ENCODE data around the gene SLC18B1. TPM values are rescaled to one million over a fixed set of nuclear protein-coding genes. Genes with fewer than 3 reads are reported as not detected.
A peak's percentile ranks its signal among the peaks of the same experiment; 100 is the strongest.

SLC18B1 gene
- total RNA-seq, 3 donors from 2014 or later (not counting 1 experiment from before 2014, with no cell fraction given): 2.5 to 3.6 (median 3.0) TPM

- H3K4me3 ChIP-seq (ENCODE audit: low read length): peak overlapping the region; percentile 83
- peak overlapping the region; percentile 99 for H3K4me3 Mint-ChIP-seq
- no peak for DNase-seq
- no peaks in the 10 kb centered on the region for H3K27me3 ChIP-seq (ENCODE audit: control insufficient read depth, insufficient read depth, low read length)
- WGBS (ENCODE audit: insufficient coverage): 1% methylated on average over 5 of the region's 5 CpGs
- H3K9me3 ChIP-seq (ENCODE audit: control insufficient read depth, insufficient read depth, low read length): no peaks in the 10 kb centered on the region
- no peaks in the 10 kb centered on the region for H3K9me3 Mint-ChIP-seq
- H3K36me3 Mint-ChIP-seq: peaks cover 14% of the 10 kb centered on the region
- H3K4me1 ChIP-seq (ENCODE audit: control insufficient read depth, insufficient read depth, low read length): peaks cover 15% of the 10 kb centered on the region
- intact Hi-C loops (cut with micrococcal nuclease): loop anchor here (5.0 kb wide), 4 partner anchors 50 to 1140 kb away; partner anchors contain the start of genes STX7 and TBPL1
- peak in 1 of 3 donors; percentile 2 for ATAC-seq
- TF ChIP-seq, protein P1, sequence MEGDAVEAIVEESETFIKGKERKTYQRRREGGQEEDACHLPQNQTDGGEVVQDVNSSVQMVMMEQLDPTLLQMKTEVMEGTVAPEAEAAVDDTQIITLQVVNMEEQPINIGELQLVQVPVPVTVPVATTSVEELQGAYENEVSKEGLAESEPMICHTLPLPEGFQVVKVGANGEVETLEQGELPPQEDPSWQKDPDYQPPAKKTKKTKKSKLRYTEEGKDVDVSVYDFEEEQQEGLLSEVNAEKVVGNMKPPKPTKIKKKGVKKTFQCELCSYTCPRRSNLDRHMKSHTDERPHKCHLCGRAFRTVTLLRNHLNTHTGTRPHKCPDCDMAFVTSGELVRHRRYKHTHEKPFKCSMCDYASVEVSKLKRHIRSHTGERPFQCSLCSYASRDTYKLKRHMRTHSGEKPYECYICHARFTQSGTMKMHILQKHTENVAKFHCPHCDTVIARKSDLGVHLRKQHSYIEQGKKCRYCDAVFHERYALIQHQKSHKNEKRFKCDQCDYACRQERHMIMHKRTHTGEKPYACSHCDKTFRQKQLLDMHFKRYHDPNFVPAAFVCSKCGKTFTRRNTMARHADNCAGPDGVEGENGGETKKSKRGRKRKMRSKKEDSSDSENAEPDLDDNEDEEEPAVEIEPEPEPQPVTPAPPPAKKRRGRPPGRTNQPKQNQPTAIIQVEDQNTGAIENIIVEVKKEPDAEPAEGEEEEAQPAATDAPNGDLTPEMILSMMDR (IDR thresholded peaks at IDR 0.05): no peak
- peaks cover 51 to 55% of the 10 kb centered on the region in 2 donors for H3K4me1 Mint-ChIP-seq
- peak overlapping the region; percentile 88 for H3K27ac ChIP-seq (ENCODE audit: low read length)
- peaks cover 5 to 21% of the 10 kb centered on the region in 2 donors for H3K27me3 Mint-ChIP-seq (ENCODE audit: low read depth in 2 of 2)
- peak overlapping the region; percentile 93 to 96 for H3K27ac Mint-ChIP-seq
- H3K36me3 ChIP-seq (ENCODE audit: control insufficient read depth, insufficient read depth, low read length): peaks cover 21% of the 10 kb centered on the region
These were observed 14.3 kb upstream of the SLC18B1 start for GRCh38 chr6:132812756-132813172.

DNA sequence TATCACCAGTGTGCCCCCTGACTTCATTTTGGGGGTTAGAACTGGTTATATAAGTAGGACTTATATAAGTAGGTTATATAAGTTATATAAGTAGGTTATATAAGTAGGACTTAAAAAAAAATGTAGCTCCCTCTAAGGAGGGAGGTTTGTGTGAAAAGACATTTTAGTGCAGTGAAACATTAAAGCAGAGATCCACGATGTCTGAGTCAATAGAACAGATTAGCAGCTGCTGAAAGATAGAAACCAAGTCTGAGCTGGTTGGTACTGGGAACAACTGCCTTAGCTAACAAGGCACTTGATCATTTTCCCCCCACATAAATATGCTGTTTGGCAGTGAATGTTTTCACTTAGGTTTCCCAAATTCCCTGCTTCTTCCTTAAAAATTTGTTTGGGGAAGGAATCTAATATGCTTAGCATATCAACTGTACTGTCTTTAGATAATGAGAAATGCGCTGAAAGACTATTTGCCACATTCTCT lies 13.9 kb upstream of the SLC18B1 start:
- H3K4me3 ChIP-seq (ENCODE audit: low read length): peak overlapping the region; percentile 83
- peaks cover 46 to 51% of the 10 kb centered on the region in 2 donors for H3K4me1 Mint-ChIP-seq
- H3K36me3 Mint-ChIP-seq: peaks cover 9% of the 10 kb centered on the region
- peak in 1 of 2 donors; percentile 56 for DNase-seq
- peaks cover 15% of the 10 kb centered on the region for H3K4me1 ChIP-seq (ENCODE audit: control insufficient read depth, insufficient read depth, low read length)
- peaks cover 16% of the 10 kb centered on the region for H3K36me3 ChIP-seq (ENCODE audit: control insufficient read depth, insufficient read depth, low read length)
- peaks cover 9 to 22% of the 10 kb centered on the region in 2 donors for H3K27me3 Mint-ChIP-seq (ENCODE audit: low read depth in 2 of 2)
- H3K9me3 ChIP-seq (ENCODE audit: control insufficient read depth, insufficient read depth, low read length): no peaks in the 10 kb centered on the region
- H3K27me3 ChIP-seq (ENCODE audit: control insufficient read depth, insufficient read depth, low read length): no peaks in the 10 kb centered on the region
- WGBS (ENCODE audit: insufficient coverage): 22% methylated on average over 2 of the region's 2 CpGs
- ATAC-seq: no peak
- TF ChIP-seq, protein P1 (IDR thresholded peaks at IDR 0.05): no peak
- H3K27ac Mint-ChIP-seq: peak overlapping the region; percentile 93 to 96
- H3K27ac ChIP-seq (ENCODE audit: low read length): peak overlapping the region; percentile 88
- intact Hi-C loops (cut with micrococcal nuclease): loop anchor here (5.0 kb wide), 4 partner anchors 50 to 1140 kb away; partner anchors contain the start of genes STX7 and TBPL1
- H3K9me3 Mint-ChIP-seq: no peaks in the 10 kb centered on the region
- peak overlapping the region; percentile 99 for H3K4me3 Mint-ChIP-seq

- H3K36me3 Mint-ChIP-seq: no peaks in the 10 kb centered on the region
- no peak overlapping the region for H3K4me3 Mint-ChIP-seq
- Histone ChIP-seq H3K4me3 (ENCODE audit: low read length) (no peak overlapping the region), H3K27me3 (ENCODE audit: control insufficient read depth, insufficient read depth, low read length) (no peaks in the 10 kb centered on the region), H3K27ac (ENCODE audit: low read length) (no peak overlapping the region), H3K4me1 (ENCODE audit: control insufficient read depth, insufficient read depth, low read length) (peaks cover 13% of the 10 kb centered on the region), H3K36me3 (ENCODE audit: control insufficient read depth, insufficient read depth, low read length) (peaks cover 6% of the 10 kb centered on the region), H3K9me3 (ENCODE audit: control insufficient read depth, insufficient read depth, low read length) (no peaks in the 10 kb centered on the region)
- TF ChIP-seq, protein P1 (IDR thresholded peaks at IDR 0.05): no peak
- no peaks in the 10 kb centered on the region for H3K9me3 Mint-ChIP-seq
- ATAC-seq (no peak), DNase-seq (no peak)
- H3K27me3 Mint-ChIP-seq (ENCODE audit: low read depth in 2 of 2): peaks cover 9 to 22% of the 10 kb centered on the region in 2 donors
- H3K27ac Mint-ChIP-seq: no peak overlapping the region
- intact Hi-C loops (cut with micrococcal nuclease): loop anchor here (5.0 kb wide), 4 partner anchors 49 to 1141 kb away; partner anchors contain the start of genes STX7 and TBPL1
- peaks cover 39 to 40% of the 10 kb centered on the region in 2 donors for H3K4me1 Mint-ChIP-seq
- 98% methylated on average over 3 of the region's 3 CpGs for WGBS (ENCODE audit: insufficient coverage)
These were observed 12.8 kb upstream of the SLC18B1 start for GRCh38 chr6:132811276-132811675.

All from natural killer cell (primary cell).